WTC11 (cell line): ENCODE measurements around the gene ZBTB7B. TPM values are rescaled to one million over a fixed set of nuclear protein-coding genes. Genes with fewer than 3 reads are reported as not detected.

Source experiments
- ATAC-seq: fragments of 200-7000 bp; cut with Tn5 transposase; 2 replicates; pipeline ENCODE4 v1.10.0; 2021; ENCODE audit warnings: mild to moderate bottlenecking, moderate library complexity
- CTCF ChIA-PET: fragments of 300-600 bp; sonication (Branson Sonifier 250); formaldehyde crosslinking; loops from one replicate; lab custom pipeline; 2021; ENCODE audit warnings: antibody characterized with exemption; lab: Charles Lee
- POLR2A ChIA-PET: fragments of 350-600 bp; sonication (Branson Sonifier 250); formaldehyde crosslinking; loops from one replicate; lab custom pipeline; 2021; ENCODE audit warnings: antibody characterized with exemption; lab: Charles Lee
- DNase-seq: peaks from one replicate; pipeline ENCODE4 v3.0.0; 2021; ENCODE audit warnings: low spot score
- H3K27ac Mint-ChIP-seq: 2 replicates; pipeline ENCODE4 v1.8.0; 2021; ENCODE audit warnings: mixed read lengths
- H3K27me3 Mint-ChIP-seq: 2 replicates; pipeline ENCODE4 v1.8.0; 2021; ENCODE audit warnings: low read depth, mild to moderate bottlenecking, moderate library complexity, mixed read lengths
- H3K36me3 Mint-ChIP-seq: 2 replicates; pipeline ENCODE4 v1.8.0; 2021; ENCODE audit warnings: mixed read lengths
- H3K4me1 Mint-ChIP-seq: 2 replicates; pipeline ENCODE4 v1.8.0; 2022; ENCODE audit warnings: mixed read lengths
- H3K4me3 Mint-ChIP-seq: 2 replicates; pipeline ENCODE4 v1.8.0; 2021; ENCODE audit warnings: mild to moderate bottlenecking, moderate library complexity, mixed read lengths
- H3K9me3 Mint-ChIP-seq: 2 replicates; pipeline ENCODE4 v1.8.0; 2021; ENCODE audit warnings: mixed read lengths
- AFF4 ChIP-seq: sonication (generic); formaldehyde crosslinking; IDR thresholded peaks from 2 replicates; pipeline ENCODE4 v1.8.1; 2023; ENCODE audit warnings: mild to moderate bottlenecking, missing genetic modification reagents, borderline replicate concordance
- AR ChIP-seq: fragments of 250-450 bp; sonication (Bioruptor Pico); IDR thresholded peaks from 2 replicates; pipeline ENCODE4 v1.9.0; 2021; ENCODE audit warnings: mild to moderate bottlenecking
- ARID4B ChIP-seq: sonication (generic); formaldehyde crosslinking; IDR thresholded peaks from 2 replicates; pipeline ENCODE4 v1.8.0; 2023; ENCODE audit warnings: missing genetic modification reagents, mild to moderate bottlenecking, borderline replicate concordance
- ATF6 ChIP-seq: sonication (generic); formaldehyde crosslinking; IDR thresholded peaks from 2 replicates; pipeline ENCODE4 v1.8.1; 2023; ENCODE audit warnings: mild to moderate bottlenecking, missing genetic modification reagents
- CBFB ChIP-seq: sonication (generic); formaldehyde crosslinking; IDR thresholded peaks from 2 replicates; pipeline ENCODE4 v1.8.1; 2022; ENCODE audit warnings: mild to moderate bottlenecking, low read depth, missing genetic modification reagents
- FOXJ3 ChIP-seq: sonication (generic); formaldehyde crosslinking; IDR thresholded peaks from 2 replicates; pipeline ENCODE4 v1.9.0; 2021; ENCODE audit warnings: missing genetic modification reagents, mild to moderate bottlenecking, borderline replicate concordance
- FOXP1 ChIP-seq: sonication (generic); formaldehyde crosslinking; IDR thresholded peaks from 2 replicates; pipeline ENCODE4 v1.8.0; 2022; ENCODE audit warnings: missing genetic modification reagents, mild to moderate bottlenecking, moderate library complexity, borderline replicate concordance
- GRHL2 ChIP-seq: fragments of 250-450 bp; sonication (Bioruptor Pico); IDR thresholded peaks from 2 replicates; pipeline ENCODE4 v1.8.0; 2022; ENCODE audit warnings: mild to moderate bottlenecking, moderate library complexity; ENCODE audit not compliant: insufficient replicate concordance, severe bottlenecking
- HMGA2 ChIP-seq: fragments of 250-450 bp; sonication (Bioruptor Pico); IDR thresholded peaks from 2 replicates; pipeline ENCODE4 v1.4.0; 2021; ENCODE audit warnings: mild to moderate bottlenecking, moderate library complexity
- KAT7 ChIP-seq: sonication (generic); formaldehyde crosslinking; IDR thresholded peaks from 2 replicates; pipeline ENCODE4 v1.8.1; 2023; ENCODE audit warnings: missing genetic modification reagents, mild to moderate bottlenecking, borderline replicate concordance
- NR2C2 ChIP-seq: sonication (generic); formaldehyde crosslinking; IDR thresholded peaks from 2 replicates; pipeline ENCODE4 v1.8.0; 2022; ENCODE audit warnings: mild to moderate bottlenecking, missing genetic modification reagents
- NR3C1 ChIP-seq: sonication (generic); formaldehyde crosslinking; conservative IDR thresholded peaks from 2 replicates; pipeline ENCODE4 v1.8.1; 2023; ENCODE audit warnings: low read depth, mild to moderate bottlenecking, missing genetic modification reagents
- SMAD4 ChIP-seq: sonication (generic); formaldehyde crosslinking; IDR thresholded peaks from 2 replicates; pipeline ENCODE4 v1.8.0; 2022; ENCODE audit warnings: mild to moderate bottlenecking, missing genetic modification reagents
- ZMAT4 ChIP-seq: fragments of 250-450 bp; sonication (Bioruptor Pico); IDR thresholded peaks from 2 replicates; pipeline ENCODE4 v1.9.0; 2021; ENCODE audit warnings: mild to moderate bottlenecking
- ZNF281 ChIP-seq: sonication (generic); formaldehyde crosslinking; IDR thresholded peaks from 2 replicates; pipeline ENCODE4 v1.8.0; 2023; ENCODE audit warnings: mild to moderate bottlenecking, missing genetic modification reagents
- ZSCAN18 ChIP-seq: fragments of 250-450 bp; sonication (Bioruptor Pico); IDR thresholded peaks from 2 replicates; pipeline ENCODE4 v2.1.2; 2022; ENCODE audit warnings: mild to moderate bottlenecking, moderate library complexity
- total RNA-seq: library from RNA; stranded (reverse); gene quantifications from 3 replicates; pipeline ENCODE4 v1.2.3, GENCODE V29; 2021

ZBTB7B gene
- total RNA-seq, 1 experiment from 2014 or later = 29.8 TPM

- TF ChIP-seq AR (no peak), SMAD4 (CRISPR knock-in tag) (no peak), FOXP1 (CRISPR knock-in tag) (no peak), ZMAT4 (CRISPR knock-in tag) (no peak), NR2C2 (CRISPR knock-in tag) (no peak), NR3C1 (no peak), ARID4B (CRISPR knock-in tag) (no peak), KAT7 (CRISPR knock-in tag) (no peak), FOXJ3 (no peak)
- TF ChIP-seq, all 79 proteins: peak for 0
Measured at GRCh38 chr1:155037851-155038441, 35.3 kb downstream of the ZBTB7B start (continued).

- ATAC-seq (no peak), DNase-seq (no peak)
- peaks cover 10% of the 10 kb centered on the region for H3K27me3 Mint-ChIP-seq
- no peaks in the 10 kb centered on the region for H3K36me3 Mint-ChIP-seq
- no peak overlapping the region for H3K27ac Mint-ChIP-seq
- no peak overlapping the region for H3K4me3 Mint-ChIP-seq
- ChIA-PET CTCF (interaction anchor here (1.5 to 5.5 kb wide), 3 partner anchors 12 to 46 kb away, joined by 6 to 27 read pairs (median 20); partner anchors contain the start of gene ADAM15), POLR2A (no interaction called here)
- no peaks in the 10 kb centered on the region for H3K9me3 Mint-ChIP-seq
- no peaks in the 10 kb centered on the region; the same call in 1 of the 2 replicates for H3K4me1 Mint-ChIP-seq
- no peak for TF ChIP-seq ZNF281
- no peak for TF ChIP-seq HMGA2
- TF ChIP-seq GRHL2 (CRISPR knock-in tag) = no peak
- no peak for TF ChIP-seq ZSCAN18 (CRISPR knock-in tag)
- no peak for TF ChIP-seq ATF6
- no peak for TF ChIP-seq AFF4 (CRISPR knock-in tag)
- TF ChIP-seq CBFB = no peak
Measured at GRCh38 chr1:155038602-155039307, 36.2 kb downstream of the ZBTB7B start.
